H9 (cell line): ENCODE results near the gene MBD5. TPM values are rescaled to one million over a fixed set of nuclear protein-coding genes. Genes with fewer than 3 reads are reported as not detected.

Source experiments
- DNase-seq: peaks from one replicate; pipeline ENCODE4 v3.0.0-alpha.2; 2017
- H2AFZ ChIP-seq: one replicate; pipeline ENCODE4 v1.6.1; 2013; ENCODE audit warnings: mild to moderate bottlenecking, low read length, control low read depth, moderate library complexity
- H2AK5ac ChIP-seq: 2 replicates; pipeline ENCODE4 v1.6.1; 2013; ENCODE audit warnings: low read length, control low read depth, mixed read lengths; ENCODE audit not compliant: insufficient read length
- H2BK120ac ChIP-seq: one replicate; pipeline ENCODE4 v1.6.1; 2013; ENCODE audit warnings: low read depth, mild to moderate bottlenecking, low read length, control low read depth, inconsistent platforms; ENCODE audit not compliant: poor library complexity, severe bottlenecking
- H2BK12ac ChIP-seq: 2 replicates; pipeline ENCODE4 v1.6.1; 2013; ENCODE audit warnings: low read length, control low read depth, mixed read lengths, low read depth; ENCODE audit not compliant: insufficient read length
- H2BK15ac ChIP-seq: 2 replicates; pipeline ENCODE4 v1.6.1; 2013; ENCODE audit warnings: low read depth, low read length, control low read depth
- H2BK20ac ChIP-seq: one replicate; pipeline ENCODE4 v1.6.1; 2013; ENCODE audit warnings: low read depth, mild to moderate bottlenecking, low read length, control low read depth, inconsistent platforms; ENCODE audit not compliant: poor library complexity, severe bottlenecking
- H2BK5ac ChIP-seq: 2 replicates; pipeline ENCODE4 v1.6.1; 2013; ENCODE audit warnings: low read length, control low read depth, mixed read lengths; ENCODE audit not compliant: insufficient read length
- H3K14ac ChIP-seq: 2 replicates; pipeline ENCODE4 v1.6.1; 2013; ENCODE audit warnings: low read length, control low read depth; ENCODE audit not compliant: insufficient read depth
- H3K18ac ChIP-seq: 2 replicates; pipeline ENCODE4 v1.6.1; 2013; ENCODE audit warnings: low read depth, mild to moderate bottlenecking, mixed read lengths, low read length, control low read depth; ENCODE audit not compliant: insufficient read length
- H3K23ac ChIP-seq: 2 replicates; pipeline ENCODE4 v1.6.1; 2013; ENCODE audit warnings: low read length, control low read depth, mixed read lengths, low read depth; ENCODE audit not compliant: insufficient read length
- H3K23me2 ChIP-seq: 2 replicates; pipeline ENCODE4 v1.6.1; 2013; ENCODE audit warnings: low read depth, mild to moderate bottlenecking, mixed read lengths, low read length, control low read depth; ENCODE audit not compliant: insufficient read length, poor library complexity, severe bottlenecking
- H3K27ac ChIP-seq: 2 replicates; pipeline ENCODE4 v1.5.1; 2013; ENCODE audit warnings: low read length, control low read depth, mixed read lengths, low read depth; ENCODE audit not compliant: insufficient read length
- H3K27me3 ChIP-seq: 2 replicates; pipeline ENCODE4 v1.6.1; 2013; ENCODE audit warnings: low read length, control low read depth, inconsistent platforms; ENCODE audit not compliant: insufficient read depth
- H3K4ac ChIP-seq: 2 replicates; pipeline ENCODE4 v1.6.1; 2013; ENCODE audit warnings: low read depth, mild to moderate bottlenecking, control low read depth, inconsistent platforms, low read length, moderate library complexity
- H3K4me1 ChIP-seq: 2 replicates; pipeline ENCODE4 v1.6.1; 2013; ENCODE audit warnings: low read length, control low read depth, inconsistent platforms; ENCODE audit not compliant: insufficient read depth
- H3K4me2 ChIP-seq: 2 replicates; pipeline ENCODE4 v1.6.1; 2013; ENCODE audit warnings: low read length, control low read depth, mixed read lengths; ENCODE audit not compliant: insufficient read length, insufficient read depth
- H3K56ac ChIP-seq: 2 replicates; pipeline ENCODE4 v1.6.1; 2013; ENCODE audit warnings: low read depth, mild to moderate bottlenecking, mixed read lengths, low read length, control low read depth; ENCODE audit not compliant: insufficient read length
- H3K79me1 ChIP-seq: 2 replicates; pipeline ENCODE4 v1.6.1; 2013; ENCODE audit warnings: low read depth, mild to moderate bottlenecking, moderate library complexity, low read length, control low read depth, inconsistent platforms; ENCODE audit not compliant: insufficient read depth, poor library complexity, severe bottlenecking
- H3K79me2 ChIP-seq: 2 replicates; pipeline ENCODE4 v1.6.1; 2013; ENCODE audit warnings: low read length, control low read depth, inconsistent platforms; ENCODE audit not compliant: insufficient read depth
- H3K9ac ChIP-seq: 2 replicates; pipeline ENCODE4 v1.6.1; 2013; ENCODE audit warnings: low read length, control low read depth, mixed read lengths; ENCODE audit not compliant: insufficient read length; ENCODE audit errors: extremely low read depth
- H3K9me3 ChIP-seq: one replicate; pipeline ENCODE4 v1.6.1; 2013; ENCODE audit warnings: low read depth, low read length, inconsistent platforms; ENCODE audit not compliant: control insufficient read depth
- H3T11ph ChIP-seq: one replicate; pipeline ENCODE4 v1.6.1; 2013; ENCODE audit warnings: mild to moderate bottlenecking, low read length, control low read depth, inconsistent platforms
- H4K20me1 ChIP-seq: one replicate; pipeline ENCODE4 v1.6.1; 2013; ENCODE audit not compliant: control insufficient read depth, insufficient read length, insufficient read depth
- H4K5ac ChIP-seq: 2 replicates; pipeline ENCODE4 v1.6.1; 2013; ENCODE audit warnings: low read depth, mild to moderate bottlenecking, mixed read lengths, low read length, control low read depth; ENCODE audit not compliant: insufficient read length
- H4K8ac ChIP-seq: replicated peaks from 2 replicates; pipeline ENCODE4 v1.6.1; 2013; ENCODE audit warnings: low read length, control low read depth, mixed read lengths, low read depth; ENCODE audit not compliant: insufficient read length
- H4K91ac ChIP-seq: 2 replicates; pipeline ENCODE4 v1.6.1; 2013; ENCODE audit warnings: low read depth, mild to moderate bottlenecking, moderate library complexity, mixed read lengths, low read length, control low read depth; ENCODE audit not compliant: insufficient read length
- H3K27ac Mint-ChIP-seq, 3 experiments: 2 replicates in 2 of 3; 3 replicates in 1 of 3; pipeline ENCODE4 v1.8.0; 2020 to 2021; ENCODE audit warnings: mixed read lengths in 3 of 3, mild to moderate bottlenecking in 1 of 3, moderate library complexity in 1 of 3
- H3K27me3 Mint-ChIP-seq: 2 replicates; pipeline ENCODE4 v1.8.0; 2021; ENCODE audit warnings: low read depth, mild to moderate bottlenecking, moderate library complexity, mixed read lengths
- H3K36me3 Mint-ChIP-seq, 3 experiments: 2 replicates in 2 of 3; 3 replicates in 1 of 3; pipeline ENCODE4 v1.8.0; 2020 to 2021; ENCODE audit warnings: low read depth in 3 of 3, mixed read lengths in 3 of 3; ENCODE audit not compliant: insufficient read depth in 1 of 3
- H3K4me1 Mint-ChIP-seq, 2 experiments: 2 replicates each; pipeline ENCODE4 v1.8.0; 2020; ENCODE audit warnings: mixed read lengths in 2 of 2
- H3K4me3 Mint-ChIP-seq, 2 experiments: 2 replicates in 1 of 2; 3 replicates in 1 of 2; pipeline ENCODE4 v1.8.0; 2020 to 2021; ENCODE audit warnings: mild to moderate bottlenecking in 2 of 2, mixed read lengths in 2 of 2, moderate library complexity in 1 of 2
- H3K9me3 Mint-ChIP-seq, 2 experiments: 2 replicates in 1 of 2; 3 replicates in 1 of 2; pipeline ENCODE4 v1.8.0; 2020; ENCODE audit warnings: mild to moderate bottlenecking in 2 of 2, mixed read lengths in 2 of 2, moderate library complexity in 1 of 2
- WGBS: extraction: QIAGEN DNeasy Blood & Tissue Kit; methylation state at CpG from one replicate; pipeline ENCODE4 v1.1.7; 2013; ENCODE audit warnings: missing lambda C conversion rate, low lambda C conversion rate, mixed read lengths; ENCODE audit not compliant: insufficient read length; ENCODE audit errors: extremely low coverage; 5-methylcytosine and 5-hydroxymethylcytosine counted together
- total RNA-seq: library from RNA; stranded (reverse); gene quantifications from 2 replicates; pipeline ENCODE4 v1.2.1, GENCODE V29; 2021
- TF ChIP-seq, protein P1 (sequence below): fragments of 200-600 bp; sonication (generic); conservative IDR thresholded peaks from 3 replicates; pipeline ENCODE4 v1.8.0; 2021; ENCODE audit warnings: antibody characterized with exemption, mild to moderate bottlenecking

Gene MBD5
- total RNA-seq, 1 experiment from 2014 or later, result 23.1 TPM

DNA sequence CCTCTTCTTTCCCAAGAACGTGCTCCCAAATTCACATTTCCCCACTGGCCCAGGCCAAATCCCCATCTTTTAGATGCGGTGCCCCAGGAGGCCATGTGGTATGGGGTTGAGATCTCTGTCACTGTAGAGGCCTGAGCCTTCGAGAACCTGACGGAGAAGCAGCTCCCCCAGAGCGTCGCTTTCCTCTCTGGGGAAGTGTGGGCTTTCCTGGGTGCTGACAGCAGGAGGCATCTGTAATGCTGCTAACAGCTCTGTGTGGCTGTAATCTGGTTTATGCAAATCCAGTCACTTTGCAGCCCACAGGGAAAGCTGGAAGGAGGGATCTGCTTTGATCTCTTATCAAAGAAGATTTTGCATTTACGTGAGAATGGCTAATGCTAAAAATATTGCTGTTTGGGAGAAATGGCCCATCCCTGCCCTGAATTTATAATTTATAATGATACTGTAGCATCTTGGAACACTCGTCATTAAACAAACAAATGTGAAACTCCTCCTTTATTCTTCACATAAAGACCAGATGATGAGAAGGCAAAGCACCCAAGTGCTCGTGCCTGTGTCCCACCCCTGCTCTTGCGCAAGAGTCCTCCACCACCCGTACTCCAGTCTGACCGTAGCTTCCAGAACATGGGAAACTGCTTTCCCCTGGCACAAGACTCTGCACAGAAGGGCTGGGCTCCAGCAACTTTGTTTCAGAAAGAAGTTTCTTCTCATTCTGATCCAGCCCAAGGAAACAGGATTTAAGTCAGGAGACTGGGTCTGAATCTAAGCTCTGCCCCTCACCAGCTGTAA, 513.7 kb downstream of the MBD5 start:
- H3K36me3 Mint-ChIP-seq, result no peaks in the 10 kb centered on the region; a peak in 1 of 7 replicates
- Histone ChIP-seq H4K5ac (no peak overlapping the region), H3K79me2 (no peaks in the 10 kb centered on the region), H2AFZ (no peak overlapping the region), H3K9ac (no peak overlapping the region), H3K18ac (no peak overlapping the region), H3K27ac (no peak overlapping the region), H2BK5ac (no peak overlapping the region), H3T11ph (no peak overlapping the region), H2BK20ac (no peak overlapping the region), H2BK12ac (no peak overlapping the region), H3K56ac (no peak overlapping the region), H3K23ac (no peak overlapping the region), H3K14ac (no peak overlapping the region), H4K20me1 (no peaks in the 10 kb centered on the region), H2BK120ac (no peak overlapping the region), H3K27me3 (no peaks in the 10 kb centered on the region), H4K8ac (no peak overlapping the region), H2BK15ac (no peak overlapping the region), H3K79me1 (no peaks in the 10 kb centered on the region), H3K9me3 (no peaks in the 10 kb centered on the region), H3K4me1 (0 out of 2 replicates have a peak, but pooled peaks cover 6% of the 10 kb centered on the region), H3K4me2 (no peak overlapping the region), H3K4ac (no peak overlapping the region), H4K91ac (no peak overlapping the region), H2AK5ac (no peak overlapping the region), H3K23me2 (peaks cover 3% of the 10 kb centered on the region)
- no peak overlapping the region for H3K27ac Mint-ChIP-seq
- H3K9me3 Mint-ChIP-seq, result no peaks in the 10 kb centered on the region
- WGBS, result no CpG with 5 or more reads among the region's 12 CpGs
- H3K4me3 Mint-ChIP-seq, result no peak overlapping the region
- peaks cover 28% of the 10 kb centered on the region for H3K27me3 Mint-ChIP-seq
- peaks cover 18 to 20% of the 10 kb centered on the region in 2 experiments for H3K4me1 Mint-ChIP-seq
- TF ChIP-seq, protein P1, sequence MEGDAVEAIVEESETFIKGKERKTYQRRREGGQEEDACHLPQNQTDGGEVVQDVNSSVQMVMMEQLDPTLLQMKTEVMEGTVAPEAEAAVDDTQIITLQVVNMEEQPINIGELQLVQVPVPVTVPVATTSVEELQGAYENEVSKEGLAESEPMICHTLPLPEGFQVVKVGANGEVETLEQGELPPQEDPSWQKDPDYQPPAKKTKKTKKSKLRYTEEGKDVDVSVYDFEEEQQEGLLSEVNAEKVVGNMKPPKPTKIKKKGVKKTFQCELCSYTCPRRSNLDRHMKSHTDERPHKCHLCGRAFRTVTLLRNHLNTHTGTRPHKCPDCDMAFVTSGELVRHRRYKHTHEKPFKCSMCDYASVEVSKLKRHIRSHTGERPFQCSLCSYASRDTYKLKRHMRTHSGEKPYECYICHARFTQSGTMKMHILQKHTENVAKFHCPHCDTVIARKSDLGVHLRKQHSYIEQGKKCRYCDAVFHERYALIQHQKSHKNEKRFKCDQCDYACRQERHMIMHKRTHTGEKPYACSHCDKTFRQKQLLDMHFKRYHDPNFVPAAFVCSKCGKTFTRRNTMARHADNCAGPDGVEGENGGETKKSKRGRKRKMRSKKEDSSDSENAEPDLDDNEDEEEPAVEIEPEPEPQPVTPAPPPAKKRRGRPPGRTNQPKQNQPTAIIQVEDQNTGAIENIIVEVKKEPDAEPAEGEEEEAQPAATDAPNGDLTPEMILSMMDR, result no peak
- DNase-seq, result no peak
